Calu3 (cell line): ENCODE measurements around the gene KLHL5. TPM values are rescaled to one million over a fixed set of nuclear protein-coding genes. Genes with fewer than 3 reads are reported as not detected.
A peak's percentile ranks its signal among the peaks of the same experiment; 100 is the strongest.

Source experiments
- BruUV-seq: library from RNA; stranded (reverse); fragments of 400-500 nt; replicated peaks from 2 replicates; lab custom pipeline; 2021; lab: Mats Ljungman, UMichigan
- CTCF ChIA-PET: fragments of 300-600 bp; sonication (Branson Sonifier 250); formaldehyde crosslinking; loops from one replicate; lab custom pipeline; 2022; ENCODE audit warnings: antibody characterized with exemption; lab: Charles Lee
- DNase-seq: peaks from one replicate; pipeline ENCODE4 v3.0.0; 2022
- H3K27ac Mint-ChIP-seq: one replicate; pipeline ENCODE4 v1.8.0; 2022; ENCODE audit warnings: mixed read lengths; ENCODE audit not compliant: unreplicated experiment
- H3K27me3 Mint-ChIP-seq: one replicate; pipeline ENCODE4 v1.8.0; 2022; ENCODE audit warnings: mixed read lengths; ENCODE audit not compliant: unreplicated experiment
- H3K36me3 Mint-ChIP-seq: one replicate; pipeline ENCODE4 v1.8.0; 2022; ENCODE audit warnings: mild to moderate bottlenecking, moderate library complexity, mixed read lengths; ENCODE audit not compliant: insufficient read depth, unreplicated experiment
- H3K4me1 Mint-ChIP-seq: one replicate; pipeline ENCODE4 v1.8.0; 2022; ENCODE audit warnings: mild to moderate bottlenecking, low read depth, mixed read lengths; ENCODE audit not compliant: unreplicated experiment
- H3K4me3 Mint-ChIP-seq: one replicate; pipeline ENCODE4 v1.8.0; 2022; ENCODE audit warnings: mild to moderate bottlenecking, low read depth, moderate library complexity, mixed read lengths; ENCODE audit not compliant: unreplicated experiment
- H3K9me3 Mint-ChIP-seq: one replicate; pipeline ENCODE4 v1.8.0; 2022; ENCODE audit warnings: low read depth, mixed read lengths; ENCODE audit not compliant: unreplicated experiment
- CTCF ChIP-seq: fragments of 200-600 bp; IDR thresholded peaks from one replicate; pipeline ENCODE4 v1.8.0; 2022; ENCODE audit warnings: antibody characterized with exemption; ENCODE audit not compliant: unreplicated experiment
- intact Hi-C: fragments of 100-400 bp; cut with micrococcal nuclease; formaldehyde crosslinking; loops from one replicate; pipeline ENCODE4 v1.10.0; 2022; ENCODE audit not compliant: unreplicated experiment
- total RNA-seq: library from RNA; stranded (reverse); gene quantifications from 2 replicates; pipeline ENCODE4 v1.2.3, GENCODE V29; 2022

The KLHL5 gene
- total RNA-seq, 1 experiment from 2014 or later, result 57.4 TPM

DNA sequence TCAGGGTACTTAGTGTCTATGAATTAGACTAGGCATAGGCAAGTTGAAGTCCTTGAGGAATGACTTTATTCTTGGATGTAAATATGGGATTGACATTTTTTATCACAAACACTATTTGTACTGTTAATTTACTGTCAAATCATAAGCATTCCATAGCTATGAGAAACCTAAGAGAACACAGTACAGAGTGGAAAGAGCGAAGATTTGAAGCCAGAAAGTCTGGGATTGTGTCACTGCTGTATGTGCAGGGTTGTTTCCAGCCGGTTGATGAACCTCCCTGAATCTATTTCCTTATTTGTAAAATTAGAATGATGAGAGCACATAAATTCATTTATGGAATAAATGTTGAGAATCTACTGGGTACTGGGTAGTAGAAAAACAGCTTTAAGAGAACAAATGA is 14.4 kb upstream of the KLHL5 start:
- no peak for DNase-seq
- H3K27ac Mint-ChIP-seq, result no peak overlapping the region
- H3K4me3 Mint-ChIP-seq, result peak overlapping the region; percentile 2
- H3K27me3 Mint-ChIP-seq, result no peaks in the 10 kb centered on the region
- H3K4me1 Mint-ChIP-seq, result peaks cover 23% of the 10 kb centered on the region
- peaks cover 37% of the 10 kb centered on the region for H3K36me3 Mint-ChIP-seq
- no TSS peak for BruUV-seq
- intact Hi-C loops, result no loop called here
- CTCF ChIA-PET, result no interaction called here
- no peak for TF ChIP-seq CTCF
- no peaks in the 10 kb centered on the region for H3K9me3 Mint-ChIP-seq

- CTCF ChIA-PET, result no interaction called here
- no TSS peak for BruUV-seq
- intact Hi-C loops, result no loop called here
Observed at GRCh38 chr4:39048311-39048710, 13.7 kb upstream of the KLHL5 start.

DNA sequence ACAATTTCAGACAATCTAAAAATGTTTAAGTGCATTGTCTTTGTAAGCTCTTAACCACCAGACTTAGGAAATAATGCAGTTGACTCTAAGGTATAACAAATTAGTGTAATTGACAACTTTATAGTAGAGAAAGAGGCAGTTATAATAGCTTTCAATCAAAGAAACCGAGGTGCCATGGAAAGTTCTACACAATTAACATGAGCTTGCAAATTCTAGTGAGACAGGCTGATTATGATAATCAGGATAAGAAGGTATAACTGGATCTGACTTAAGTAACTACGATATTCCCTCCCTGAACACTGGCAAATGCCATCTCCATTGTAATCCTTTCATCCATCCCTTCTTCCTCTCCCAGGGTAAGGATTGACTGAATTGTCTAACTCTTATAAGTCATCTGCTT is 11.4 kb upstream of the KLHL5 start:
- H3K4me1 Mint-ChIP-seq, result peaks cover 10% of the 10 kb centered on the region
- no TSS peak for BruUV-seq
- CTCF ChIA-PET, result interaction anchor here (0.7 kb wide), 1 partner anchor 146 kb away, joined by 5 read pairs; no protein-coding TSS in a partner anchor
- H3K9me3 Mint-ChIP-seq, result no peaks in the 10 kb centered on the region
- no peak for DNase-seq
- intact Hi-C loops, result no loop called here
- H3K36me3 Mint-ChIP-seq, result peaks cover 13% of the 10 kb centered on the region
- H3K27ac Mint-ChIP-seq, result peak overlapping the region; percentile 28
- TF ChIP-seq CTCF, result no peak
- H3K4me3 Mint-ChIP-seq, result no peak overlapping the region
- H3K27me3 Mint-ChIP-seq, result no peaks in the 10 kb centered on the region

More at GRCh38 chr4:39048311-39048710, 13.7 kb upstream of the KLHL5 start:
- no peaks in the 10 kb centered on the region for H3K9me3 Mint-ChIP-seq
- no peak for DNase-seq
- H3K27me3 Mint-ChIP-seq, result no peaks in the 10 kb centered on the region
- no peak for TF ChIP-seq CTCF
- H3K27ac Mint-ChIP-seq, result no peak overlapping the region
- peak overlapping the region; percentile 2 for H3K4me3 Mint-ChIP-seq
- peaks cover 32% of the 10 kb centered on the region for H3K36me3 Mint-ChIP-seq
- H3K4me1 Mint-ChIP-seq, result peaks cover 17% of the 10 kb centered on the region

DNA sequence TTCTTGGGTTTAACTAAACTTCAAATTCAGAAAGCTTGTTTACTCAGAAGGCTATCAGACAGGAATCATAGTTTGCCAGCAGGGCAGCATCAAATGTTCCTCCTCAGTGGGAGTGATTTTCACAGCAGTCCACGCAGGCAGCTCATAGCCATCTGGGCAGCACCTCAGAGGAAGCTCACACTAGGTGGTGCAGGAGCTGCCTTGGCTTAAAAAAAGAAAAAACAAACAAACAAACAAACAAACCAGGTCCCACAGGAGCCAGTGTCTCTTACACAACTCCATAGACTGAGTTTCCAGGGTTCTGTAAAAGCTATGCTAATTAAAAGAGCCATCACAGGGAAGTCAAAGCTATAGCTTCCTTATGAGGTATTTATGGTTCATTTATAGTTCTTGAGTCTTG is 10.5 kb upstream of the KLHL5 start:
- Mint-ChIP-seq H3K4me1 (peaks cover 10% of the 10 kb centered on the region), H3K36me3 (peaks cover 4% of the 10 kb centered on the region), H3K27ac (no peak overlapping the region), H3K27me3 (no peaks in the 10 kb centered on the region), H3K9me3 (no peaks in the 10 kb centered on the region), H3K4me3 (no peak overlapping the region)
- TF ChIP-seq CTCF, result no peak
- no TSS peak for BruUV-seq
- no peak for DNase-seq
- intact Hi-C loops, result no loop called here
- CTCF ChIA-PET, result interaction anchor here (0.7 kb wide), 1 partner anchor 941 kb away, joined by 3 read pairs; no protein-coding TSS in a partner anchor
